ENCODE data around the gene RTL10.

- no peak for TF ChIP-seq CHD4 (IDR thresholded peaks at IDR 0.05)
- TF ChIP-seq PRDM15 (CRISPR knock-in tag; IDR thresholded peaks at IDR 0.05) = no peak
- TF ChIP-seq POLR2AphosphoS5 (IDR thresholded peaks at IDR 0.05; ENCODE audit: low read length) = no peak
- no peak for TF ChIP-seq RBBP5 (conservative IDR thresholded peaks at IDR 0.05)
- TF ChIP-seq, protein P1, sequence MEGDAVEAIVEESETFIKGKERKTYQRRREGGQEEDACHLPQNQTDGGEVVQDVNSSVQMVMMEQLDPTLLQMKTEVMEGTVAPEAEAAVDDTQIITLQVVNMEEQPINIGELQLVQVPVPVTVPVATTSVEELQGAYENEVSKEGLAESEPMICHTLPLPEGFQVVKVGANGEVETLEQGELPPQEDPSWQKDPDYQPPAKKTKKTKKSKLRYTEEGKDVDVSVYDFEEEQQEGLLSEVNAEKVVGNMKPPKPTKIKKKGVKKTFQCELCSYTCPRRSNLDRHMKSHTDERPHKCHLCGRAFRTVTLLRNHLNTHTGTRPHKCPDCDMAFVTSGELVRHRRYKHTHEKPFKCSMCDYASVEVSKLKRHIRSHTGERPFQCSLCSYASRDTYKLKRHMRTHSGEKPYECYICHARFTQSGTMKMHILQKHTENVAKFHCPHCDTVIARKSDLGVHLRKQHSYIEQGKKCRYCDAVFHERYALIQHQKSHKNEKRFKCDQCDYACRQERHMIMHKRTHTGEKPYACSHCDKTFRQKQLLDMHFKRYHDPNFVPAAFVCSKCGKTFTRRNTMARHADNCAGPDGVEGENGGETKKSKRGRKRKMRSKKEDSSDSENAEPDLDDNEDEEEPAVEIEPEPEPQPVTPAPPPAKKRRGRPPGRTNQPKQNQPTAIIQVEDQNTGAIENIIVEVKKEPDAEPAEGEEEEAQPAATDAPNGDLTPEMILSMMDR (IDR thresholded peaks at IDR 0.05 in 2 of 3, conservative IDR thresholded peaks at IDR 0.05 in 1 of 3; ENCODE audit: control insufficient read depth in 2 of 3, extremely low read depth in 1 of 3, insufficient read depth in 1 of 3, low read depth in 3 of 3, low read length in 3 of 3) = no peak
- TF ChIP-seq, protein P2, sequence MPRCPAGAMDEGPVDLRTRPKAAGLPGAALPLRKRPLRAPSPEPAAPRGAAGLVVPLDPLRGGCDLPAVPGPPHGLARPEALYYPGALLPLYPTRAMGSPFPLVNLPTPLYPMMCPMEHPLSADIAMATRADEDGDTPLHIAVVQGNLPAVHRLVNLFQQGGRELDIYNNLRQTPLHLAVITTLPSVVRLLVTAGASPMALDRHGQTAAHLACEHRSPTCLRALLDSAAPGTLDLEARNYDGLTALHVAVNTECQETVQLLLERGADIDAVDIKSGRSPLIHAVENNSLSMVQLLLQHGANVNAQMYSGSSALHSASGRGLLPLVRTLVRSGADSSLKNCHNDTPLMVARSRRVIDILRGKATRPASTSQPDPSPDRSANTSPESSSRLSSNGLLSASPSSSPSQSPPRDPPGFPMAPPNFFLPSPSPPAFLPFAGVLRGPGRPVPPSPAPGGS (IDR thresholded peaks at IDR 0.05; ENCODE audit: borderline replicate concordance, insufficient read depth, low read depth, low read length, poor library complexity, severe bottlenecking) = no peak
- TF ChIP-seq YY1 (IDR thresholded peaks at IDR 0.05; ENCODE audit: low read depth, low read length) = no peak
- no peak for TF ChIP-seq SMC3 (IDR thresholded peaks at IDR 0.05; ENCODE audit: borderline replicate concordance, low read length)
- TF ChIP-seq MEF2A (IDR thresholded peaks at IDR 0.05; ENCODE audit: insufficient read depth, low read depth, low read length) = no peak
- TF ChIP-seq, protein P3, sequence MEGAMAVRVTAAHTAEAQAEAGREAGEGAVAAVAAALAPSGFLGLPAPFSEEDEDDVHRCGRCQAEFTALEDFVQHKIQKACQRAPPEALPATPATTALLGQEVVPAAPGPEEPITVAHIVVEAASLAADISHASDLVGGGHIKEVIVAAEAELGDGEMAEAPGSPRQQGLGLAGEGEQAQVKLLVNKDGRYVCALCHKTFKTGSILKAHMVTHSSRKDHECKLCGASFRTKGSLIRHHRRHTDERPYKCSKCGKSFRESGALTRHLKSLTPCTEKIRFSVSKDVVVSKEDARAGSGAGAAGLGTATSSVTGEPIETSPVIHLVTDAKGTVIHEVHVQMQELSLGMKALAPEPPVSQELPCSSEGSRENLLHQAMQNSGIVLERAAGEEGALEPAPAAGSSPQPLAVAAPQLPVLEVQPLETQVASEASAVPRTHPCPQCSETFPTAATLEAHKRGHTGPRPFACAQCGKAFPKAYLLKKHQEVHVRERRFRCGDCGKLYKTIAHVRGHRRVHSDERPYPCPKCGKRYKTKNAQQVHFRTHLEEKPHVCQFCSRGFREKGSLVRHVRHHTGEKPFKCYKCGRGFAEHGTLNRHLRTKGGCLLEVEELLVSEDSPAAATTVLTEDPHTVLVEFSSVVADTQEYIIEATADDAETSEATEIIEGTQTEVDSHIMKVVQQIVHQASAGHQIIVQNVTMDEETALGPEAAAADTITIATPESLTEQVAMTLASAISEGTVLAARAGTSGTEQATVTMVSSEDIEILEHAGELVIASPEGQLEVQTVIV (IDR thresholded peaks at IDR 0.05; ENCODE audit: borderline replicate concordance, partially characterized antibody) = no peak
- no peak for TF ChIP-seq ELK1 (IDR thresholded peaks at IDR 0.05; ENCODE audit: low read depth, low read length)
- no peak for TF ChIP-seq MXI1 (IDR thresholded peaks at IDR 0.05; ENCODE audit: low read depth, low read length)
Measured at GRCh38 chr22:19842393-19843106, 12.1 kb downstream of the RTL10 start.
